Measurements from ENCODE around the gene PLA2G6. TPM values are rescaled to one million over a fixed set of nuclear protein-coding genes. Genes with fewer than 3 reads are reported as not detected.

PLA2G6 gene, protein sequence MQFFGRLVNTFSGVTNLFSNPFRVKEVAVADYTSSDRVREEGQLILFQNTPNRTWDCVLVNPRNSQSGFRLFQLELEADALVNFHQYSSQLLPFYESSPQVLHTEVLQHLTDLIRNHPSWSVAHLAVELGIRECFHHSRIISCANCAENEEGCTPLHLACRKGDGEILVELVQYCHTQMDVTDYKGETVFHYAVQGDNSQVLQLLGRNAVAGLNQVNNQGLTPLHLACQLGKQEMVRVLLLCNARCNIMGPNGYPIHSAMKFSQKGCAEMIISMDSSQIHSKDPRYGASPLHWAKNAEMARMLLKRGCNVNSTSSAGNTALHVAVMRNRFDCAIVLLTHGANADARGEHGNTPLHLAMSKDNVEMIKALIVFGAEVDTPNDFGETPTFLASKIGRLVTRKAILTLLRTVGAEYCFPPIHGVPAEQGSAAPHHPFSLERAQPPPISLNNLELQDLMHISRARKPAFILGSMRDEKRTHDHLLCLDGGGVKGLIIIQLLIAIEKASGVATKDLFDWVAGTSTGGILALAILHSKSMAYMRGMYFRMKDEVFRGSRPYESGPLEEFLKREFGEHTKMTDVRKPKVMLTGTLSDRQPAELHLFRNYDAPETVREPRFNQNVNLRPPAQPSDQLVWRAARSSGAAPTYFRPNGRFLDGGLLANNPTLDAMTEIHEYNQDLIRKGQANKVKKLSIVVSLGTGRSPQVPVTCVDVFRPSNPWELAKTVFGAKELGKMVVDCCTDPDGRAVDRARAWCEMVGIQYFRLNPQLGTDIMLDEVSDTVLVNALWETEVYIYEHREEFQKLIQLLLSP
- total RNA-seq, result 6.3 and 8.8 TPM in 2 replicates

DNA sequence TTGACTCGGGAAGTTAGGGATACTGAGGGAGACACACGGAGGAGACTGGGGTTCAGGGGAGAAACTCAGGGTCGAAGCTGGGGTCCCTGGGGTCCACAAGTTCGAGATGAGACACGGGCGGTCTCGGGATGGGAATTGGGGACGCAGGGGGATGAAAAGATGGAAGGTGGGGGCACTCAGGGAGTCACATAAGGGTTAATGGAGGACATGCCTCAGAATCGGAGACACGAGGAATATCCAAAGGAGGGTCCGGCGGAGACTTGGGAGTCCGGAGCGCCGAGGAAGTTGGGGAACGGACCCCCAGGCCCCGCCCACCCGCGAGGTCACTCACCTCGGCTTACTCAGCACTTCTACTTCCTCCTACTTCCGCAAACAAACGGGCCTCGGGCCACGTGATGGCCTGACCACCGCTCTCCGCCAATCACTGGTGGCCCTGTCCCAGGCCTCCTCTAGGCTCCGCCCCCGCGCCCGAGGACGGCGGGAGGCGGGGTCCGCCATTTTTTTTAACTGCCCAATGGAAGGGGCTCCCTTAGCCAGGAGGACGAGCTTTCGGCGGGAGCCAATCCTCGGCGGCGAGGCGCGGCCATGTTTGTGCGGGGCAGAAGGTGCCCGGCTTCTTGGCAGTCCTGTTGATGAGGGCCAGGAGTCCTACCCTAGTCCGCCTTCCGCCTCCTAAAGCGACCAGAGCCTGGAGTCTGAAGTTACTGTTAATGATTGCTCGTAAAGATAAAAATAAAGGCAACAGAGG lies at the start of gene PLA2G6:
Gene PLA2G6 (minus strand): TSS at position 378 of the 748 bp plus-strand sequence. CDS start 12,404 bp downstream, outside the sequence.

DNA sequence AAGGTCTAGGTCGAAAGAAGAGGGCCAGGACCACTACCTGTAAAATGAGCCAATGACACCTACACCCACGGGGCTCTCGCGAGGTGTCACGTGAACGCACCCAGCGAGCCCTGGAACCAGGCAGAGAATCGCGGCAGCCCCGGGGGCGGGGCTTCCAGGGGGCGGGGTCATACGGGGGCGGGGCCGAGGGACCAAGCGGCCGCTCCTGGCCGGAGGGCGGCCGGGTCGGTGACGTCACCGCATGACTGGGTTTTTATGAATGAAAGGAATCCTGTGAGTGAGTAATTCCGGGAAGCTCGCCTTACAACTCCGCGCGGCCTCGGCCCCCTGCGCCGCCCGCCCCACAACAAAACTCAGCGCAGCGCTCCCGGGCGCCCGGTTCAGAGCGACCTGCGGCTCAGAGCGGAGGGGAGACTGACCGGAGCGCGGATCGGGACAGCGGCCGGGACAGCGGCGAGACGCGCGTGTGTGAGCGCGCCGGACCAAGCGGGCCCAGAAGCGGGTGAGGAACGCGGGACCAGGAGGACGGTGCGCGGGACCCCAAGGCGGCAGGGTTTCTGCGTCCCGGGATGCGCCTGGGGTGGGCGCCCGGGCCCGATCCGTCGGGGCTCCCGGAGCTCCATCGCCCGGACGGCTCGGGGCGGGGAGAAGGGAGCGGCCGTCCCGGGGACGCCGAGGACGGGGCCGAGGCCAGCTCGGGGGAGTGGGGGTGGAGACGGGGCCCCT lies 20.2 kb upstream of the PLA2G6 start, which contains the start of gene MAFF:
Gene MAFF (plus strand): TSS at position 284 of the 726 bp plus-strand sequence. CDS start 11,860 bp downstream, outside the sequence.

DNA sequence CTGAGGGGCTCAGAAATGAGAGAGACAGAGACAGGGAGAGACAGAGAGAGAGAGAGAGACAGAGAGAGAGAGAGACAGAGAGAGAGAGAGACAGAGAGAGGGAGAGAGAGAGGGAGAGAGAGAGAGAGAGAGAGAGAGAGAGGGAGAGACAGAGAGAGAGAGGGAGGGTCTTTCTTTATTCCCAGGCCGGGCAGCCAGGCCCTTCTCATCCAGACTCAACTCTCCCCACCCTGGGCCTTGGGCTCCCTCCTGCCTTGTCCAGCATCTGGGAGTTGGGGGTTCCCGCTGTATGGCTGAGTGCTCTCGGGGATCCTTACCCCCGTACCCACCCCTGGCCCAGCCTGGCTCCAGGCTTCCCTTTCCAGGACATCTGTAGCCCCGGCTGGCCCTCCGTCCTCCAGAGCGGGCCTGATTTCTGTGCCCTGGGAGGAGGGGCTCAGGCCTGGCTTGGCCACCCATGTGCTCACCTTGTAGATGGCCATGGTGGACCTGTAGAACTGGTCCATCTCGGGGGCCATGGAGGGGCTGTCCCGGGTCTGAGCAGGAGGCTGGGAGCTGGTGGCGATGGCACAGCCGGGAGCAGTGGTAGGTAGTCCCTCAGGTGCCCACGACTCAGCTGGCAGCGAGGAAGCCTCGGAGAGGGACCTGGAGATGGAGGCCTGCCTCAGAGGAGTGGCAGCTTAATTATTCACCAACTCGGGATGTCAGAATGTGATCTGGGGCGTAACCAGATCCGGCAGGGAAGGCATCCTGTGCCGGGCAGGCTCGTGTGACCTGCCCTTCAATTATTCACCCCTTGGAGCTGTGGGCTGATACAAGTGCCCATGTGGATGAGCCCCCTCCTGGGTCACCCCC lies 71.4 kb downstream of the PLA2G6 start, which contains the start of gene BAIAP2L2:
Gene BAIAP2L2 (minus strand): TSS at position 677 of the 855 bp plus-strand sequence. CDS start 159 bp downstream, at position 518.

DNA sequence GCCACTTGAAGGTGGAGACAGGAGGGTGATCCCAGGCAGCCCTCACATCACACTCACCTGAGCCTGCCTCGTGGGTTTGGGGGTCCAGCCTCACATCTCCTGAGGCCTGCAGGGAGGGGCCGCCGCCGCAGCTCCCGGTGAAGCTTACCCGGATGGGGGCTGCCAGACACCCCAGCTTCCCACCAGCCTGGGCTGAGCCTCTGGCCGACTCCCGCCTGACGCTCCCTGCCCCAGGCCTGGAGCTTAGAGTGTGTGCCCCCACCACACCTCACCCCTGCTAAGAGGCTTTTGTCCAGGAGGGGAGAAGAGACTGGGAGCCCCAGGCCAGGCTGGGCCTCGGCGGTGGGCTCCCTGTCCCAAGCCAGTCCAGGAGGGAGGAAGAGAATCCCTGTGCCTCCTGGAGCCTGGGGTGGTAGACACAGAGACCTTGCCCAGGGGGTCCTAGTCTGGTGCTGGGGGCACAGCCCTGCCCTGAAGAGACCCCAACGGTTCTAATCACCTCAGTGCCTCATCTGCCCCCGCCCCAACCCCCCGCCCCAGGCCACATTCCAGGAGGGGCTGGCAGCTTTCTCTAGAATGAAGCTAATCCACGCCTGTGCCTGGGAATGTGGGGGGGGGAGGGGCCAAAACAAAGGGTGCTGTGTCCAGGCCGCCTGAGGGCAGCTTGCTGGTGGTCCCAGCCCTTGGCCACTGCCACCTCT lies 97.5 kb downstream of the PLA2G6 start, which contains the start of gene SLC16A8:
Gene SLC16A8 (minus strand): TSS at position 254 of the 701 bp plus-strand sequence. CDS start 1,311 bp downstream, outside the sequence.

Other genes starting within 250 kb of the PLA2G6 start
- gene C22orf23, start 228.2 kb downstream of the PLA2G6 start, total RNA-seq, result not detected in 2 replicates
- gene POLR2F, start 228.1 kb downstream of the PLA2G6 start, total RNA-seq, result 138 and 177 TPM in 2 replicates
- gene SOX10, start 197.3 kb downstream of the PLA2G6 start, total RNA-seq, result not detected in 2 replicates
- 35.4 and 41.8 TPM in 2 replicates for gene PICK1, start 124.4 kb downstream of the PLA2G6 start, total RNA-seq
- not detected in 2 replicates for gene SLC16A8, start 97.6 kb downstream of the PLA2G6 start, total RNA-seq
- 0.35 and 0.51 TPM in 2 replicates for gene BAIAP2L2, start 71.1 kb downstream of the PLA2G6 start, total RNA-seq
- 16.9 and 19.5 TPM in 2 replicates for gene MAFF, start 20.2 kb upstream of the PLA2G6 start, total RNA-seq
- gene TMEM184B, start 91.2 kb upstream of the PLA2G6 start, total RNA-seq, result 40.6 and 52.2 TPM in 2 replicates
- gene CSNK1E, start 135.6 kb upstream of the PLA2G6 start, total RNA-seq, result 116 and 155 TPM in 2 replicates